ENCODE data around the gene ELP5.
A peak's percentile ranks its signal among the peaks of the same experiment; 100 is the strongest.

ELP5 gene

GRCh38 chr17:7293816-7294613 lies 42.0 kb downstream of the ELP5 start:
- peaks cover 66% of the 10 kb centered on the region for H3K27me3 ChIP-seq
- H3K4me2 ChIP-seq = peak overlapping the region; percentile 85
- no peaks in the 10 kb centered on the region for H3K9me3 ChIP-seq
- H3K9ac ChIP-seq = no peak overlapping the region
- peaks cover 42% of the 10 kb centered on the region for H3K4me1 ChIP-seq
- peak overlapping the region; percentile 52; the same call in 1 of the 2 replicates for H3K4me3 ChIP-seq
- TF ChIP-seq Cebpa-rat (IDR thresholded peaks at IDR 0.05) = no peak
- H3K36me3 ChIP-seq = no peaks in the 10 kb centered on the region
- no peak overlapping the region for H3K27ac ChIP-seq
- H4K20me1 ChIP-seq = no peaks in the 10 kb centered on the region

GRCh38 chr17:7294614-7295153 lies 42.7 kb downstream of the ELP5 start, which contains the start of gene YBX2:
TSS of gene YBX2 (minus strand) at chr17:7294639. CDS start at chr17:7294500, 139 bp downstream.
- Histone ChIP-seq H3K27ac (no peak within 1 kb of the TSS), H3K4me3 (peak within 1 kb of the TSS; percentile 52), H3K36me3 (no peaks in the 10 kb centered on the region), H3K27me3 (peaks cover 66% of the 10 kb centered on the region), H3K9ac (no peak within 1 kb of the TSS), H3K4me1 (peaks cover 42% of the 10 kb centered on the region), H3K4me2 (peak within 1 kb of the TSS; percentile 85), H4K20me1 (no peaks in the 10 kb centered on the region), H3K9me3 (no peaks in the 10 kb centered on the region)
- no peak for TF ChIP-seq Cebpa-rat (IDR thresholded peaks at IDR 0.05)

DNA sequence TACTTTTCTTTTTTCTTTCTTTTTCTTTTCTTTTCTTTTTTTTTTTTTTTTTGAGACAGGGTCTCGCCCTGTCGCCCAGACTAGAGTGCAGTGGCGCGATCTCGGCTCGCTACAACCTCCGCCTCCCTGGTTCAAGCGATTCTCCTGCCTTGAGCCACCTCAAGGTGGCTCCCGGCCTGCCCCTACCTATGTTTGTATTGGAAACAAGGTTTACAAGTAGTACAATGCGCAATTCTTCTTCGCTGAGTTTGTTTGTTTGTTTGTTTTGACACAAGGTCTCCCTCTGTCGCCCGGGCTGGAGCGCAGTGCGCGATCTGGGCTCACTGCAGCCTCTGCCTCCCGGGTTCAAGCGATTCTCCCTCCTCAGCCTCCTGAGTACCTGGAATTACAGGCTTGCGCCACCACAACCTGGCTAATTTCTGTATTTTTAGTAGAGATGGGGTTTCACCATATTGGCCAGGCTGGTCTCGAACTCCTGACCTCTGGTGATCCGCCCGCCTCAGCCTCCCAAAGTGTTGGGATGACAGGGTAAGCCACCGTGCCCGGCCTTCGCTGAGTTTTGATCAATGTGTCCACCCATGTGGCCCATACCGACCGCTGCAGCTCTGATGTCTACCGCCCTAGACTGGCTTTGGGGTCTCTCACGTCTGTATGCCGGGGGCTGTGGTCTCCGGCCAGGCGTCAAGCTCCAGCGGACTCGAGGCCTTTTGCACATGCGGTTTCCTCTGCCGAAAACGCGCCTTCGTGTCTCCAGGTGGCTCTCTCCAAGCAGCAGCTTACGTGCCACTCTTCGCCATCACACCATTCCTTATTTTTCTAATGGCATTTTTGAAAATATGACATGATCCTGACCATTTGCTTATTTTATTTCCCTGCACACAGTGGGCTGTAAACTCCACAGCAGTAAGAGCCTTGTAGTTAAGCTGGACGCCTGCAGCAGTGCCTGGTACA lies 43.5 kb downstream of the ELP5 start:
- H3K9ac ChIP-seq = no peak overlapping the region
- no peak for TF ChIP-seq Cebpa-rat (IDR thresholded peaks at IDR 0.05)
- H3K4me3 ChIP-seq = peak overlapping the region; percentile 52
- no peaks in the 10 kb centered on the region for H3K36me3 ChIP-seq
- no peak overlapping the region for H3K27ac ChIP-seq
- peaks cover 42% of the 10 kb centered on the region for H3K4me1 ChIP-seq
- H3K27me3 ChIP-seq = peaks cover 62% of the 10 kb centered on the region
- no peaks in the 10 kb centered on the region for H4K20me1 ChIP-seq
- peak overlapping the region; percentile 85 for H3K4me2 ChIP-seq
- no peaks in the 10 kb centered on the region for H3K9me3 ChIP-seq

DNA sequence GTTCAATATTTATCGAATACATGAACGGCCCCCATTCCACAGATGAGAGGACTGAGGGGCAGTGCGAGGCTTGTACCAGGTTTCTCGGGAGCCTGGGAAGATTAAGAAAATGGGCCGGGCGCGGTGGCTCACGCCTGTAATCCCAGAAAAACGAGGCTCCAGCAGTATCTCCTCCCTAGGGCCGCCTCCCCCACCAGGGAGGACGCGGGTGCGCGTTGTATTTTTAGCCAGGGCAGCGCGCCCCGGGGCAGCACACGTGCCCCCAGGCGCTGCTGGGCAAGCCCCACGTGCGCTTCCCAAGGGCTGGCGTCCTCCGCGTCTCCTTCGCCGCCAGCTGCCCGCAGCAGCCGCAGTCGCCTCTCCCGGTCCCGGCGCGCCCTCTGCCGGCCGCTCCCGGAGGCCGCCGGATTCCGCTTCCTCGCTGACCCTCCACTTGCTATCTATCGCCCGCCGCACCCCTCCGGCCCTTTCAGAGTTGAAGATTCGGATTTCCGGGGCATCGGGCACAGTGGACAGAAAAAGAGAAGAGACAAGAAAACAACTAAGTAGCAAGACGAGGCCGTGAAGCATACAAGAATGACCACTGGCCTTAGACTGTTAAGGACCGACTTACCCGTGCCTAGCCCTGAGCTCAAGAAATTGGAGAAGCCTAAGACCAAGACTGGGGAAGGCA lies 44.3 kb downstream of the ELP5 start:
- no peak overlapping the region for H3K27ac ChIP-seq
- H3K36me3 ChIP-seq = no peaks in the 10 kb centered on the region
- peaks cover 42% of the 10 kb centered on the region for H3K4me1 ChIP-seq
- H3K9ac ChIP-seq = no peak overlapping the region
- H4K20me1 ChIP-seq = no peaks in the 10 kb centered on the region
- peak overlapping the region; percentile 85 for H3K4me2 ChIP-seq
- TF ChIP-seq Cebpa-rat (IDR thresholded peaks at IDR 0.05) = no peak
- peaks cover 59% of the 10 kb centered on the region for H3K27me3 ChIP-seq
- H3K9me3 ChIP-seq = no peaks in the 10 kb centered on the region
- peak overlapping the region; percentile 40 for H3K4me3 ChIP-seq

DNA sequence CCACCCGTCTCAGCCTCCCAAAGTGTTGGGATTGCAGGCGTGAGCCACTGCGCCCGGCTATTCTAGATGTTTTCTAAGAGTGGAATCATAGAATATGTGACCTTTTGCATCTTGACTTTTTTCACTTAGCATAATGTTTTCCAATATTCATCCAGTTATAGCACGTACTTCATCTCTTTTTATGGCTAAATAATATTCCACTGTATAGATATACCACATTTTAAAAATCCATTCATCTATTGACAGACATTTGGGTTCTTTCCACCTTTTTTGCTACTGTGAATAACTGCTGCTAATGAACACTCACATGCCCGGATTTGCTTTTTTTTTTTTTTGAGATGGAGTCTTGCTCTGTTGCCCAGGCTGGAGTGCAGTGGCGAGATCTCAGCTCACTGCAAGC lies 52.2 kb downstream of the ELP5 start:
- Histone ChIP-seq H3K36me3 (peaks cover under 1% of the 10 kb centered on the region; the same call in 1 of the 2 replicates), H3K4me1 (peaks cover 11% of the 10 kb centered on the region), H3K4me3 (no peak overlapping the region), H3K27me3 (no peaks in the 10 kb centered on the region), H4K20me1 (peaks cover 12% of the 10 kb centered on the region), H3K9ac (no peak overlapping the region), H3K27ac (no peak overlapping the region), H3K9me3 (no peaks in the 10 kb centered on the region), H3K4me2 (no peak overlapping the region)
- no peak for TF ChIP-seq Cebpa-rat (IDR thresholded peaks at IDR 0.05)

DNA sequence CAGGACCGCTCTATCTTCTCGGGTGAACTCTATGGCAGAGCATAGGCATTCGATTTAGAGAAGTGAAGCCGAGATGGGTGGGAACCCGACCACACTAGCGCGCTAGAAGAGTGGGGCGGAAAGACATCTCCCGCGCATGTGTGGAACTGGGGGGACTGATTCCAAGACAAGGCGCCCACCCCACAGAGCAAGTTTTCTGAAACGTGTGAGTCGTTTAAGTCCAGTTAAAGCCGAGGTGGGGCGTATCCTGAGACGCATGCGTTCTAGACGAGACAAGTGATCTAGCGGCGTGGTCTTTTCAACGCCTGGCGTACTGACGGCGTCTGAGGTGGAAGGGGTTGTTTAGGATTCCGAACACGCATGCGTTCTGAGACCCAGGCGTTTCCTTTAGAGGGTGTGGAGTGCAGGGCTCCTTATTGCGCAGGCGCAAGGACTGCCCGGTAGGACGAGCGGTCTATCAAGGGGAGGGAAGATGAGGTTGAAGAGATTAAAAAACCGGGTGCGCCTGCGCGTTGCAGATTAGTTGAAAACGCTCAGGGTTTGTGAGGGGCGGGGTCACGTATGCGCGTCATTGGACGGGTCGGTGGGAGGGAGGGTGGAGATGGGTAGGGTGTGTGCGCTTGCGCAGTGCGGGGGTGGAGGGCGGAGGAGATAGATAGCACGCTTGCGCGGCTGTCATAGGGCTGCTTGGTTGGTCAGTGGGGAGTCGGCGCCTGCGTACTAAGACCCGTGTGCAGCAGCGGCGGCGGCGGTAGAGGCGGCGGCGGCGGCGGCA lies 55.1 kb downstream of the ELP5 start, which contains the start of gene EIF5A:
TSS of gene EIF5A (plus strand) at position 718 of the 775 bp plus-strand sequence. CDS start 2,008 bp downstream, outside the sequence.
- H3K27me3 ChIP-seq = no peaks in the 10 kb centered on the region
- H3K27ac ChIP-seq = peak within 1 kb of the TSS; percentile 98
- TF ChIP-seq Cebpa-rat (IDR thresholded peaks at IDR 0.05) = no peak
- peak within 1 kb of the TSS; percentile 99 for H3K9ac ChIP-seq
- peaks cover 41% of the 10 kb centered on the region for H4K20me1 ChIP-seq
- no peaks in the 10 kb centered on the region for H3K9me3 ChIP-seq
- peak within 1 kb of the TSS; percentile 89 for H3K4me2 ChIP-seq
- peaks cover 30% of the 10 kb centered on the region for H3K36me3 ChIP-seq
- peak within 1 kb of the TSS; percentile 85 for H3K4me3 ChIP-seq
- H3K4me1 ChIP-seq = peaks cover 35% of the 10 kb centered on the region

- TF ChIP-seq Cebpa-rat (IDR thresholded peaks at IDR 0.05) = no peak
- Histone ChIP-seq H3K9me3 (no peaks in the 10 kb centered on the region), H3K4me3 (peak overlapping the region; percentile 85), H3K4me2 (peak overlapping the region; percentile 89), H3K27ac (peak overlapping the region; percentile 98), H3K4me1 (peaks cover 42% of the 10 kb centered on the region), H3K9ac (peak overlapping the region; percentile 99), H4K20me1 (peaks cover 50% of the 10 kb centered on the region), H3K36me3 (peaks cover 39% of the 10 kb centered on the region), H3K27me3 (no peaks in the 10 kb centered on the region)
These were observed 55.9 kb downstream of the ELP5 start for GRCh38 chr17:7307686-7308624.

Measured in BLaER1 (cell line).